H1 (cell line): Measurements from ENCODE around the gene OXNAD1. TPM values are rescaled to one million over a fixed set of nuclear protein-coding genes. Genes with fewer than 3 reads are reported as not detected.

Source experiments
- CBX5 ChIP-seq: fragments of 300-800, 300-1000 bp; sonication (generic); IDR thresholded peaks from 2 replicates; pipeline ENCODE4 v1.7.1; 2016; ENCODE audit warnings: antibody characterized with exemption, low read length, low read depth
- CREB1 ChIP-seq: IDR thresholded peaks from 2 replicates; pipeline ENCODE4 v1.6.1; 2012; ENCODE audit warnings: inconsistent platforms
- EGR1 ChIP-seq: IDR thresholded peaks from 2 replicates; pipeline ENCODE4 v1.6.1; 2011; ENCODE audit warnings: low read depth, low read length, borderline replicate concordance
- HDAC2 ChIP-seq, 2 experiments: fragments of 300-600 bp in 1 of 2; sonication (generic) in 1 of 2; IDR thresholded peaks; 2 replicates each; pipeline ENCODE4 v1.6.1; 2011 to 2012; ENCODE audit warnings: low read depth in 2 of 2, low read length in 2 of 2, mild to moderate bottlenecking in 2 of 2, moderate library complexity in 2 of 2, borderline replicate concordance in 1 of 2, inconsistent platforms in 1 of 2
- KDM5A ChIP-seq: fragments of 200-600 bp; IDR thresholded peaks from 2 replicates; pipeline ENCODE4 v1.7.1; 2012; ENCODE audit warnings: mild to moderate bottlenecking, low read length, inconsistent platforms, mixed read lengths
- MAFK ChIP-seq: IDR thresholded peaks from 2 replicates; pipeline ENCODE4 v1.6.1; 2012; ENCODE audit warnings: low read depth, mild to moderate bottlenecking, improper control_type of control experiment, low read length
- RBBP5 ChIP-seq: IDR thresholded peaks from 2 replicates; pipeline ENCODE4 v1.7.1; 2012; ENCODE audit warnings: low read depth, mild to moderate bottlenecking, inconsistent platforms, low read length, moderate library complexity, borderline replicate concordance
- polyA plus RNA-seq, 7 experiments: library from polyadenylated mRNA; depleted of rRNA in 3 of 7; stranded (reverse) in 5 of 7; unstranded in 2 of 7; fragments of >200 nt in 5 of 7; fragments of 200-250 nt in 2 of 7; gene quantifications; 1 replicate in 5 of 7; 2 replicates in 1 of 7; 4 replicates in 1 of 7; pipeline versions ENCODE4 v1.2.1 to v1.2.3, GENCODE V29; 2011 to 2013; ENCODE audit warnings: missing spikeins in 2 of 7, mixed read lengths in 2 of 7
- total RNA-seq: library from RNA; stranded (reverse); fragmentation: NEBNext Ultra II Directional; extraction: Animal tissue kit (Norgen Biotek cat#: 25700); gene quantifications from 2 replicates; pipeline ENCODE4 v1.2.1, GENCODE V29; 2021

OXNAD1 gene
- total and polyA plus RNA-seq, 2 of the 8 experiments (the other 6 are each of a cell fraction or from before 2014, with no cell fraction given): 14.9 to 24.8 TPM

DNA sequence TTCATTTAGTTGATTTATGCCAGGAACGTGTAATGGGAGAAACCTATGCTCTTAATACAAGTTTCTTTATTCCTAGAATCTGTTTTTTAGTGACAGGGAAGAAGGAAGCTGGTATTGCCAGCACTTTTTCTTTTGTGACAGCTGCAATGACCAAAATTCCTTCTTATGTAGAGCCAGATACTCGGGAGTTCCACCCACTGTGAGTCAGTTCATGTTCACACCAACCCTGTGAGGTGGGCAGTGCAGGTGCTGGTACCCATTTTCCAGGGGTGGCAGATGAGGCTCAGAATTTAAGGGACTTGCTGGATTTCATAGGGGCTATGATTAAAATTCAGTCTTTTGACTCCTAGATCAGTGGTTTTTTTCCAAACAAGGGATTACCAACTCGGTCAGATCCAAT lies 34.7 kb downstream of the OXNAD1 start (continued):
- TF ChIP-seq HDAC2 (IDR thresholded peaks at IDR 0.05; ENCODE audit: borderline replicate concordance in 1 of 2, low read depth in 2 of 2, low read length in 2 of 2) (no peak), MAFK (no peak), EGR1 (no peak), CREB1 (no peak), KDM5A (no peak), CBX5 (no peak), RBBP5 (no peak)
- TF ChIP-seq, all 59 proteins: peak for 0
